ENCODE results near the gene KCNRG. TPM values are rescaled to one million over a fixed set of nuclear protein-coding genes. Genes with fewer than 3 reads are reported as not detected.

Gene KCNRG, protein sequence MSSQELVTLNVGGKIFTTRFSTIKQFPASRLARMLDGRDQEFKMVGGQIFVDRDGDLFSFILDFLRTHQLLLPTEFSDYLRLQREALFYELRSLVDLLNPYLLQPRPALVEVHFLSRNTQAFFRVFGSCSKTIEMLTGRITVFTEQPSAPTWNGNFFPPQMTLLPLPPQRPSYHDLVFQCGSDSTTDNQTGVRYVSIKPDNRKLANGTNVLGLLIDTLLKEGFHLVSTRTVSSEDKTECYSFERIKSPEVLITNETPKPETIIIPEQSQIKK
- 1 to 10 TPM in 2 of 3 donors, under 1 TPM in 1; 0.66 to 1.2 (median 1.1) TPM for total RNA-seq
- long read RNA-seq, donor 1, partial matches to known transcripts = 0 of 1 reads
- long read RNA-seq, donor 1, other reads (novel, unspliced or antisense) = 1 of 1 reads
- long read RNA-seq, donor 2 = 0 reads

DNA sequence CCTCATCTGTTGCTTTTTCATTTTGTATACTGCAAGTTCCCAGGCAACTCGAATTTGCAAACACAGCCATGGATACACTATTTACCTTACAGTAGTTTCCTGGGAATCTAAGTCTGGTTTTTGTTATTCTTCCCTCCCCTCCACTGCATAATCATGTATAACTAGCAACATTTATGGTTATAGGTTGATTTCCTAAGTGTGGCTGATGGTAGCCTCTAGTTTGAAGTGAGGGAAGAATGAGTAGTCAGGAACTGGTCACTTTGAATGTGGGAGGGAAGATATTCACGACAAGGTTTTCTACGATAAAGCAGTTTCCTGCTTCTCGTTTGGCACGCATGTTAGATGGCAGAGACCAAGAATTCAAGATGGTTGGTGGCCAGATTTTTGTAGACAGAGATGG, at the start of gene KCNRG:
Gene KCNRG (plus strand): TSS at position 187 of the 400 bp plus-strand sequence. CDS start 50 bp downstream, at position 237.
- peak; percentile 91 for ATAC-seq
- Histone ChIP-seq H3K4me1 (ENCODE audit: low read depth) (no peaks in the 10 kb centered on the region), H3K9me3 (no peaks in the 10 kb centered on the region), H3K4me3 (no peak within 1 kb of the TSS), H3K36me3 (ENCODE audit: low read depth) (no peaks in the 10 kb centered on the region)
- DNase-seq = no peak
- intact Hi-C loops (cut with DNase I, micrococcal nuclease) = loop anchor here in 1 of 2 donors (10.0 kb wide), 1 partner anchor 50 kb away; no protein-coding TSS in a partner anchor
- TF ChIP-seq, protein P1, sequence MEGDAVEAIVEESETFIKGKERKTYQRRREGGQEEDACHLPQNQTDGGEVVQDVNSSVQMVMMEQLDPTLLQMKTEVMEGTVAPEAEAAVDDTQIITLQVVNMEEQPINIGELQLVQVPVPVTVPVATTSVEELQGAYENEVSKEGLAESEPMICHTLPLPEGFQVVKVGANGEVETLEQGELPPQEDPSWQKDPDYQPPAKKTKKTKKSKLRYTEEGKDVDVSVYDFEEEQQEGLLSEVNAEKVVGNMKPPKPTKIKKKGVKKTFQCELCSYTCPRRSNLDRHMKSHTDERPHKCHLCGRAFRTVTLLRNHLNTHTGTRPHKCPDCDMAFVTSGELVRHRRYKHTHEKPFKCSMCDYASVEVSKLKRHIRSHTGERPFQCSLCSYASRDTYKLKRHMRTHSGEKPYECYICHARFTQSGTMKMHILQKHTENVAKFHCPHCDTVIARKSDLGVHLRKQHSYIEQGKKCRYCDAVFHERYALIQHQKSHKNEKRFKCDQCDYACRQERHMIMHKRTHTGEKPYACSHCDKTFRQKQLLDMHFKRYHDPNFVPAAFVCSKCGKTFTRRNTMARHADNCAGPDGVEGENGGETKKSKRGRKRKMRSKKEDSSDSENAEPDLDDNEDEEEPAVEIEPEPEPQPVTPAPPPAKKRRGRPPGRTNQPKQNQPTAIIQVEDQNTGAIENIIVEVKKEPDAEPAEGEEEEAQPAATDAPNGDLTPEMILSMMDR (IDR thresholded peaks at IDR 0.05) = no peak

DNA sequence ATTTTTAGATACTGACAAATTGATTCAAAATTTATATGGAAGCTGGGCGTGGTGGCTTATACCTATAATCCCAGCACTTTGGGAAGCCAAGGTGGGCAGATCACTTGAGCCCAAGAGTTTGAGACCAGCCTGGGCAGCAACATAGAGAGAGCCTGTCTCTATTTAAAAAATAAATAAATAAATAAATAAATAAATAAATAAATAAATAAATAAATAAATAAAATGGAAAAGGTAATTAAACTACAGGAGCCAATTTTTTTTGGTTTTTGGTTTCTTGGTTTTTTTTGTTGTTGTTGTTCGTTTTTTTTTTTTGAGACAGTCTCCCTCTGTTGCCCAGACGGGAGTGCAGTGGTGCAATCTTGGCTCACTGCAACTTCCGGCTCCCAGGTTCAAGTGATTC, 47.8 kb upstream of the KCNRG start:
- TF ChIP-seq, protein P1 (IDR thresholded peaks at IDR 0.05) = no peak
- intact Hi-C loops (cut with DNase I, micrococcal nuclease) = no loop called here
- ATAC-seq (no peak), DNase-seq (no peak)
- H3K4me1 ChIP-seq (ENCODE audit: low read depth) = no peaks in the 10 kb centered on the region
- H3K9me3 ChIP-seq = peaks cover 4% of the 10 kb centered on the region
- H3K4me3 ChIP-seq = no peak overlapping the region
- H3K36me3 ChIP-seq (ENCODE audit: low read depth) = no peaks in the 10 kb centered on the region

DNA sequence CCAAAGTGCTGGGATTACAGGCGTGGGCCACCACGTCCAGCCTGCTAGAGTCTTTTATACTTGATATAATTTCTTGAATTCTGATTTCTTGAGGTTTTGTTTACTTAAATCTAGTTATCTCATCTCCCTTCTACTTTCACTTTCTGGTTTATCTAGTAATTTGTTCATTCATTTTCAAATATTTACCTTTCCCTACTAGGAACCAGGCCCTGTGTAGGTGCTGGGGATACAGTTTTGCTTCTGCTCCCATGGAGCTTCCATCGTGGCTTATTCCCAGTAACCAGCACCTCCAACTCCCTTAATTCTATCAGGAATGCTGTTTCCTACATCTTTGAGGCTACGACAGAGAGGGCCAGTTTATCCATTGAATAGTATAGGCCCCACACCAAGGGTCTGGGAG, 42.5 kb upstream of the KCNRG start:
- intact Hi-C loops (cut with DNase I, micrococcal nuclease) = loop anchor here in 1 of 2 donors (10.0 kb wide), 1 partner anchor 562 kb away; no protein-coding TSS in a partner anchor
- no peak for DNase-seq

DNA sequence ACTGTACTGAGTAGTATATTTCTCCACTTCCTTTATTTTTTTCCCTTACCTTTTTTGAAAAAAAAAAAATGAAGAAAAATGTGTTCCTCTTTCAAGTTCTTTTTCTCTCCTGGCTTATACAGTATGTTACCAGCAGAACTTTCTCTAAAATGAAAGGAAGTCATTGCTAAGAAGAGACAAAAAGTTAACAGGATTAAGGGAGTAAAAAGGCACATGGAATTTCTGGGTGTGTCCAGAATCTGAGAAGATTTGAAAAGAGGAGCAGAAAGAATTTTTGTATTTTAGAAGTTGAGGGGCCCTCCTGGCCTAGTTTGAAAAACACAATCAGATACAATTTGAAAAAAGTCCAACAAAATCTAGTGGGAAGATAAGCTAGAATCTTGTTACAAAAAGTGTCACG, 39.4 kb upstream of the KCNRG start:
- Histone ChIP-seq H3K9me3 (no peaks in the 10 kb centered on the region), H3K4me1 (ENCODE audit: low read depth) (peaks cover 4% of the 10 kb centered on the region), H3K4me3 (no peak overlapping the region), H3K36me3 (ENCODE audit: low read depth) (no peaks in the 10 kb centered on the region)
- TF ChIP-seq, protein P1 (IDR thresholded peaks at IDR 0.05) = no peak
- DNase-seq (no peak), ATAC-seq (no peak)
- intact Hi-C loops (cut with DNase I, micrococcal nuclease) = loop anchor here (5.0 to 10.0 kb wide), 2 partner anchors 559 to 826 kb away; no protein-coding TSS in a partner anchor

More for the DNA sequence above, 42.5 kb upstream of the KCNRG start:
- H3K4me3 ChIP-seq = no peak overlapping the region
- TF ChIP-seq, protein P1 (IDR thresholded peaks at IDR 0.05) = no peak
- peaks cover 4% of the 10 kb centered on the region for H3K4me1 ChIP-seq (ENCODE audit: low read depth)
- no peaks in the 10 kb centered on the region for H3K9me3 ChIP-seq
- no peaks in the 10 kb centered on the region for H3K36me3 ChIP-seq (ENCODE audit: low read depth)
- peak; percentile 72 for ATAC-seq

DNA sequence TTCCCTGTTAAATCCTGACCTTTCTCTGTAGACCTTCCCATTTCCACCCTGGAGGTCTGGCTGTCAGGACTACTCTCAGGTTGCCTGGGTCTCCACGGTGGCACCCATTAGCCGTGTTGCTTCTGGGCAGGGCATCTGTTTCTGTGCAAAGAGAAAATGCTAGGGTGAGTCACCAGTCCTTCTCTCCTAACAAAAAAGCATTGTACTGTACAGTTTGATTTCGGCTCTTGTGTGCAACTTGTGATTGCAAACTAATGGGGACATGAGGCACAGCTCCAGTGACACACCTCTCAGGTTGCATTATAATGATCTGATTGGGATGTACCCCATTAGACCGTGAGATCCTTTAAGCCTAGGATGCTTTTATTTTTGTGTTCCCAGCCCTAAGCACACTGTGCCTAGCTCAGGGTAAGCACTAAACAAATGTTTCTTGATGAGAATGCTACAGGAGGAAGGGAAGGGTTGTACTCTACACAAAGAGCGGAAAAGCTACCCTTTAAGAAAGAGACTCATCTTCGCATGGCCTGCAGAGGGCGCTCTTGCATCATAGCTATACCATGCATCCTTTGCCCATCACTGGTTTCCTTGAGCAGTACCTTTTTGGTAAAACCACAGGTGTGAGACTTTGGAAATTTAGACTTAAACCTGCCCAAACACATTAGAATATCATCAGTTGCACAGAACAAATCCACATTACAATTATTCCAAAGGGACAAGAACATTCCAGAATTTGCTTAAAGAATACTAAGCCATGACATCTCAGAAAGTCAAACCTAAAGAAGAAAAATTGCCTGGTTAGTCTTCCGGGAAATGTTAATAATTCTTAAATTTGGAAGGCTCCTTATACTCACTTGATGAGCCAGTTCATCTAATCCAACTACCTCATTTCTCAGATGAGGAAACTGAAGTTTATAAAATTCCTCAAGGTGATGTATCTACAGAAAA, 38.7 kb upstream of the KCNRG start:
- Histone ChIP-seq H3K9me3 (no peaks in the 10 kb centered on the region), H3K36me3 (ENCODE audit: low read depth) (no peaks in the 10 kb centered on the region), H3K4me1 (ENCODE audit: low read depth) (peaks cover 4% of the 10 kb centered on the region), H3K4me3 (no peak overlapping the region)
- DNase-seq (peak; percentile 71 to 87 (median 80)), ATAC-seq (peak; percentile 93)
- TF ChIP-seq, protein P1 (IDR thresholded peaks at IDR 0.05) = peak; percentile 80
- intact Hi-C loops (cut with DNase I, micrococcal nuclease) = loop anchor here (5.0 to 10.0 kb wide), 2 partner anchors 558 to 826 kb away; no protein-coding TSS in a partner anchor

Measured in mucosa of descending colon (tissue), 3 donors.